ENCODE data around the gene MMP20.
A peak's percentile ranks its signal among the peaks of the same experiment; 100 is the strongest.

The MMP20 gene

GRCh38 chr11:102596578-102596977 is 28.6 kb downstream of the MMP20 start:
- no peak for TF ChIP-seq CTCF (conservative IDR thresholded peaks at IDR 0.05; ENCODE audit: low read length)
- DNase-seq (ENCODE audit: low read depth), result no peak
- no peak overlapping the region for H3K4me3 ChIP-seq (ENCODE audit: low read length)

DNA sequence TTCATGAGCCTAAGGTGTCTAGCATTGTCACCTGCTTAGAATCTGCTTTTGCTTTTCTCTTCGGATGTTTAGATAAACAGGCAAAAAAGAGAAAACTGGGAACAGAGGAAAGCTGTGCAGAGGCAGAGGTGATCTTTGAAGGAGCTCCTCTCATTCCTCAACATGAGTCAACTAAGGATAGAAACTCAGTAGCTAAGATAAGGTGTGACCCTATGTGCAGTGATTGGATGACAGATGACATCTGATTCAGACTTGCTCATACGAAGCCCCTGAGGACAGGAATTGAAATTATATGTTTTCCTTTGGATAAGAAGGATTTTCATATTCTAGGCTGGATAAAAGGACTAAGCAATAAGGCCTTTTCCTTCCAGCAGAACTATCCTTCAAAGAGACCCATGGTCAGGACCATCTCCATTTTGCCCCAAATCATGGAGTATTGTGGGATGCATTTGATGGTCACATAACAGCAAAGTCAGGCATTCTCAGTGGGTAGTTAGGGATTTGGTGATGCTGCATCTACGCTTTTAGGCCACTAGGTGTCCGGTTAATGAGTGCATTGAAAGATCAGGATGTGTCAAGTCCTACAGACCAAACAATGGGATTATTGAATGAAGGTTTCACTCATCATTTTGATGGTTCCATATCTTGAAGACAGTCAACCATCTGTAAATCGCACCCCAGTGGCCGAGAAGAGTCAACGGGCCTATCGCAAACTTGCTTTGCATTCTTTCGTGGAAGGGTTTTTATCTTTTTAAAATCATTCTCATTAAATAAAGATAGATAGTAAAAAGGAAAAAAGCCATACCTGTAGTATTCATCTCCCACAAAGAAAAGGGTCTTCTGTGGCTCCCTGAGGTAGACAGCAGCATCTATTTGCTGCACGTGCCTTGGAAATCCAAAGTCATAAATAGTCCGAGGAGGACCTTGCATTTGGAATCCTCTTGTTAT is 32.2 kb downstream of the MMP20 start:
- H3K4me3 ChIP-seq (ENCODE audit: low read length), result no peak overlapping the region
- peak; percentile 31 for DNase-seq (ENCODE audit: low read depth)
- peak; percentile 76 for TF ChIP-seq CTCF (conservative IDR thresholded peaks at IDR 0.05; ENCODE audit: low read length)

DNA sequence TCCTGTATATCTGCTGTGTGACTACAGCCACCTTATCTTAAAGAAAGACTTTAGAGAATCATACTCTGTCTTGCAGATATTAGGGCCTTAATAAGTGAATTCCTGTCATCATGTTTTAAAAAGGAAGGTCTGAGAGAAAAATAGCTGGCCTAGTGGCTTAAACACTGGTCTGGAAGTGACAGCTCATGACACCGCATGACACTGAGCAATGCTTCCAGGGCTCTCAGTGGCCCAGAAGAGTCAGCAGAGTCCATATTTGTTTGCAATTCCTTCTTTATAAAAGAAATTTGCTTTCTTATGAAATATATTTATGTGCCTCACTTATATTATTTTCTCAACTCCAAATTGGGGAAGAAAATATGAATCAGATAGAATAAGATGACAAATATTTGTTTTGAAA is 33.0 kb downstream of the MMP20 start:
- TF ChIP-seq CTCF (conservative IDR thresholded peaks at IDR 0.05; ENCODE audit: low read length), result no peak
- H3K4me3 ChIP-seq (ENCODE audit: low read length), result no peak overlapping the region
- DNase-seq (ENCODE audit: low read depth), result no peak

- no peak overlapping the region for H3K4me3 ChIP-seq (ENCODE audit: low read length)
- no peak for TF ChIP-seq CTCF (conservative IDR thresholded peaks at IDR 0.05; ENCODE audit: low read length)
- no peak for DNase-seq (ENCODE audit: low read depth)
Measured at GRCh38 chr11:102591160-102591718, 33.9 kb downstream of the MMP20 start.

DNA sequence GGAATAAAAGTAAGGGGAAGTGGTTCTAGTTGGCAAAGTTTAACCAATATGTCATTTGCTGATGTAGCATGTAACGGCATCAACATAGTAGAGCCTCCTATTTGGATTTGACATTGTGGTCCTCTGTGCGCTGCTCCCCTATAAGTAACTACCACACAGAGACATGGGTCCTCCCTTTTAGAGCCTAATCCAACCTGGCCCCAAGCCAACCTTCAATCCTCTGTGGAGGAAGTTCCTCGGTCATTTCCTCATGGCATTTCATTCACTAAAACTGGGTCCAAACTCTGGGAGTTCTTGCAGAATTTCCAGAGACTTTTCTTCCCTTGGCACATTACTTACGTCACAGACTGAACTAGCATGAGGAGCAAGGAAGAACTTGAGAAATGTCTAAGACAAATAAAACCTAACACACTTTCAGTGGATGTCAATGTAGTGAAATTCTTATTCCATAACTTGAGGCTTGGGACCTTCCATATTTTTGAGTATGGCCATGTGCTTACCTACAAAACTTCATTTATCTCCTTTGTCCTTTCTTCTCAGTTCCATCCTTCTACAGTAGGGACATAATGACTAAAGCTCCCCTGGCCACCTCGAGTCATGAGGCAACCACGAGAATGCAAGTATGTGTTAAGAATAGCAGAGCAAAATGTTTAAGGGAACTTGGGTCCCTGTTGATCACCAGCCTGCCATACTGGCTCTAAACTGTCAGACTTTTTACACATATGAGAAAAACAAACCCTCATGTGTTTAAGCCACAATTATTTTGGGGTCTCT is 34.7 kb downstream of the MMP20 start:
- no peak for TF ChIP-seq CTCF (conservative IDR thresholded peaks at IDR 0.05; ENCODE audit: low read length)
- DNase-seq (ENCODE audit: low read depth), result no peak
- no peak overlapping the region for H3K4me3 ChIP-seq (ENCODE audit: low read length)

DNA sequence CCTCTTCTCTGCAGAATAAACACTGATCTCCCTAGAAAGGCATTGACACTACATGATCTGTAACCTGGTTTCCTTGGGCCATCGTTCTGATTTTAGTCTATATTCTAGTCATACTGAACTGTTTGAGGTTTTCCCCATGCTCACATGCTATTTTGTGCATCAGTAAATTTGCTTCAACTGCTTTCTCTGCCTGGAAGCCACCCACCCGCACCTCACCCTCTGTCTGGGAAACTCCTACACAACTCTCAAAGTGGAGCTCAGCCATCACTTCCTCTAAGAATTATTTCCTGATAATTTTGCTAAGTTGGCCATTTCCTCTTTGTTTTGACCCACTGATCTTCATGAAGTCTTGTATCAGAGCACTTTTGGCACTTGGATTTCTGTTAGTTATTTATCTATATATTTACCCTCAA is 36.1 kb downstream of the MMP20 start:
- TF ChIP-seq CTCF (conservative IDR thresholded peaks at IDR 0.05; ENCODE audit: low read length), result no peak
- H3K4me3 ChIP-seq (ENCODE audit: low read length), result no peak overlapping the region
- no peak for DNase-seq (ENCODE audit: low read depth)

All from AG10803 (cell line).